GM23248 (cell line): ENCODE measurements around the gene ZSCAN25.

Experiments used
- EZH2 ChIP-seq: fragments of 200-600 bp; sonication (generic); IDR thresholded peaks from 2 replicates; pipeline ENCODE4 v1.6.1; 2018; ENCODE audit warnings: antibody characterized with exemption, mild to moderate bottlenecking; ENCODE audit not compliant: insufficient read depth, poor library complexity, severe bottlenecking
- EZH2phosphoT487 ChIP-seq: fragments of 200-600 bp; sonication (generic); IDR thresholded peaks from 2 replicates; pipeline ENCODE4 v1.6.1; 2018; ENCODE audit warnings: antibody characterized with exemption, moderate library complexity, mild to moderate bottlenecking, low read depth; ENCODE audit not compliant: insufficient read depth

DNA sequence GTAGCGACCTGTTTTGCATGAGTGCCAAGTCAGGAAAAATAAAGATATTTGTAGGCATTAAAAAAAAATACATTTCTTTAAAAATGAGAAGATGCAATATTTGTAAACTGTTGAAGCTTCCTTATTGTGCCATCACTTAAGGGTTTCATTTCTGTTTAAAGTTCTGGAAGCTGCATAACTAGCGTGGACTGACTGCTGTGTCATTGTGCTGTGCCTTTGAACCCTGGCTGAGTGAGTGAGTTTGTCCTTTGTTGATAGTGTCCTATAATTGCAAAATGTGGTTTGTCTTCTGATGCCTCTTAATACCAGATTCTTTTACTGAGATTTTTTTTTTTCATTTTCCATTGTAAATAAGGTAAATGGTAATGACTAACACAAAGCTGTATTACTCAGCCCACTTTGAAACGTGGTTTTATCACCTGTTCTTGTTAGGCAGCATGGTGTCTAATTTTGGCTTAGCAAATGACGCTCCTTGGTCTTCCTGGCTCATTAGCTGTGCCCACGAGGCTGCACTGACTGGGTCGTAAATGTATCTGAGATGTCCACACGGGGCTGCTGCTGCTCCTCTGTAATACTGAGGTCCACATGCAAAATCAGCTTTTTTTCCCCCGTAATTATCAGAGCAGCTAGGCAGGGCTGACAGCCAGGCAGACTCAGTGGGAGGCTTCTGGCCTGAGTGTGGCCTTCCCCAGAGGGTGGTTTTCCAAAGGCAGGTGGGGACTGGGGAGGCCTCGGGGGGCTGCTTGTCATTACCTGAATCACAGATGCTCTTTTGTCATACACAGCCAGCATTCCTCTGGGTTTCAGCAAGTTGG lies 14.8 kb downstream of the ZSCAN25 start:
- TF ChIP-seq EZH2: no peak
- TF ChIP-seq EZH2phosphoT487: no peak
